ENCODE results near the gene RPS29. TPM values are rescaled to one million over a fixed set of nuclear protein-coding genes. Genes with fewer than 3 reads are reported as not detected.

The RPS29 gene
- total and polyA plus RNA-seq, 9 of the 15 experiments (the other 6 are each of a cell fraction or from before 2014, with no cell fraction given) = 1,545 to 5,012 (median 2,448) TPM

DNA sequence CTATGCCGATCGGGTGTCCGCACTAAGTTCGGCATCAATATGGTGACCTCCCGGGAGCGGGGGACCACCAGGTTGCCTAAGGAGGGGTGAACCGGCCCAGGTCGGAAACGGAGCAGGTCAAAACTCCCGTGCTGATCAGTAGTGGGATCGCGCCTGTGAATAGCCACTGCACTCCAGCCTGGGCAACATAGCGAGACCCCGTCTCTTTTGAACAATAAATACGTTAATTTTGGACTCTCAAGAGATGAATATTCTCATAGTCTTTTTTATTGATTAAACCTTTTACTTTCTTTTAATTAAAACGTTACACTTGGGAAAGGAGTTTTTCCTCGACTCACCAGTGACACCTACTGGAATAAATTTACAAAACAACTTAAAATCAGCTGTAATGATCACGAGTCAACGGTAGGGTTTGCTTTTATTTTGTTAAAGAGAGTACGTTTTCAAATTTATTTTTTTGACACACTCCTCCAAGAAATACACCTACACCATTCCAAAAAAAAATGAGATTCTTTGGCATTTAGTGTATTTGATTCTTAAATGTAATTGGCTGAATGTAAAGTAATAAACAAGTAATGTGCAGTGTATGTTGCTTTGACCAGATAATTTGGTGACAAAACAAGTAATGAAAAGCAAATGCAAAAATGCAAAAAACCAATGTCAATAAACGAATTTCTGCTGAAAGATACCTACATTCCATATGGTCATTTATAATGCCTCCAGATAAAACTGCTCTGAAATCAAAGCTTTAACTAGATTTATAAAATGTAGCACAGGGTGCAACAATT, 687 bp upstream of the RPS29 start:
- Histone ChIP-seq H3K4me3 (peak overlapping the region; percentile 82), H3K36me3 (ENCODE audit: control insufficient read depth, insufficient read depth, low read length) (peaks cover 38% of the 10 kb centered on the region), H3K9me3 (replicated peaks; ENCODE audit: control insufficient read depth, insufficient read depth, low read depth, low read length) (no peaks in the 10 kb centered on the region), H3K4me2 (ENCODE audit: insufficient read depth, low read length) (peak overlapping the region; percentile 34), H2AFZ (ENCODE audit: low read depth, low read length) (peak overlapping the region; percentile 84), H3K27ac (ENCODE audit: extremely low read depth, low read depth, low read length) (peak overlapping the region; percentile 92), H3K9me1 (ENCODE audit: control insufficient read depth, insufficient read depth, low read length) (no peaks in the 10 kb centered on the region), H3K4me1 (replicated peaks in 1 of 2; ENCODE audit: control insufficient read depth in 2 of 2, insufficient read depth in 2 of 2, low read length in 2 of 2) (peaks cover 12% of the 10 kb centered on the region in 2 experiments; a peak in 4 of 5 replicates), H3K79me2 (ENCODE audit: control insufficient read depth, insufficient read depth, low read length) (peaks cover 45% of the 10 kb centered on the region), H3K9ac (ENCODE audit: insufficient read depth in 1 of 2, low read depth in 2 of 2, low read length in 2 of 2) (peak overlapping the region in 1 of 2 experiments; percentile 40; a peak in 1 of 4 replicates), H4K20me1 (replicated peaks; ENCODE audit: control insufficient read depth, insufficient read depth, low read length) (peaks cover 25% of the 10 kb centered on the region), H3K27me3 (ENCODE audit: control insufficient read depth in 2 of 2, insufficient read depth in 2 of 2, low read length in 2 of 2) (no peaks in the 10 kb centered on the region)
- FAIRE-seq (peak; percentile 75), DNase-seq (ENCODE audit: extremely low read depth in 1 of 4, low spot score in 3 of 4) (peak; percentile 28 to 69 (median 30)), ATAC-seq (peak; percentile 4)
- intact Hi-C loops (cut with micrococcal nuclease) (loop anchor here (1.0 to 5.0 kb wide), 4 partner anchors 7 to 265 kb away; partner anchors contain the start of genes MGAT2, NEMF and RPL36AL), in situ Hi-C loops (cut with MboI) (no loop called here)
- ChIA-PET POLR2A (interaction anchor here (1.2 to 3.0 kb wide), 6 partner anchors 8 to 193 kb away, joined by 4 to 14 read pairs (median 7); partner anchors contain the start of genes LRR1, MGAT2 and RPL36AL), CTCF (ENCODE audit: low intra/inter-chr PET ratio) (interaction anchor here (0.5 to 1.4 kb wide), 3 partner anchors 10 to 33 kb away, joined by 3 to 6 read pairs (median 3); partner anchors contain the start of gene RPL36AL)
- BruUV-seq (replicated peaks) = no TSS peak
- WGBS (ENCODE audit: insufficient coverage, low coverage, missing lambda C conversion rate) = 0% methylated on average over 10 of the region's 21 CpGs
- TF ChIP-seq E4F1 (CRISPR knock-in tag; IDR thresholded peaks at IDR 0.05; ENCODE audit: borderline replicate concordance) (no peak), TEAD4 (IDR thresholded peaks at IDR 0.05; ENCODE audit: low read length) (peak; percentile 19; the same call in 1 of the 2 replicates), TEAD4 (CRISPR knock-in tag; IDR thresholded peaks at IDR 0.05; ENCODE audit: borderline replicate concordance) (no peak), E2F5 (CRISPR knock-in tag; IDR thresholded peaks at IDR 0.05) (no peak), KDM4B (IDR thresholded peaks at IDR 0.05; ENCODE audit: borderline replicate concordance in 2 of 2, low read depth in 1 of 2) (no peak), NFXL1 (CRISPR knock-in tag; IDR thresholded peaks at IDR 0.05) (no peak), FOS (IDR thresholded peaks at IDR 0.05; ENCODE audit: extremely low read depth, insufficient read length) (no peak), SMARCA5 (IDR thresholded peaks at IDR 0.05) (peak; percentile 90; the same call in 1 of the 2 replicates), FOSL1 (tag; conservative IDR thresholded peaks at IDR 0.05) (peak; percentile 64; the same call in 1 of the 2 replicates), POLR2H (tag; IDR thresholded peaks at IDR 0.05; ENCODE audit: low read depth) (peak; percentile 99), EHMT2 (IDR thresholded peaks at IDR 0.05) (no peak), RAD21 (CRISPR knock-in tag; conservative IDR thresholded peaks at IDR 0.05 in 1 of 2, IDR thresholded peaks at IDR 0.05 in 1 of 2) (peak; percentile 34 to 52; a peak in 3 of 4 replicates), MYBL2 (IDR thresholded peaks at IDR 0.05; ENCODE audit: low read depth) (peak; percentile 70), MYBL2 (CRISPR knock-in tag; IDR thresholded peaks at IDR 0.05; ENCODE audit: borderline replicate concordance) (no peak)
- TF ChIP-seq, protein P1, sequence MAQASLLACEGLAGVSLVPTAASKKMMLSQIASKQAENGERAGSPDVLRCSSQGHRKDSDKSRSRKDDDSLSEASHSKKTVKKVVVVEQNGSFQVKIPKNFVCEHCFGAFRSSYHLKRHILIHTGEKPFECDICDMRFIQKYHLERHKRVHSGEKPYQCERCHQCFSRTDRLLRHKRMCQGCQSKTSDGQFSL (CRISPR knock-in tag; IDR thresholded peaks at IDR 0.05) = no peak
- TF ChIP-seq, protein P1 (tag; IDR thresholded peaks at IDR 0.05) = no peak
